ENCODE measurements around the gene SDHAF2. TPM values are rescaled to one million over a fixed set of nuclear protein-coding genes. Genes with fewer than 3 reads are reported as not detected.

Gene SDHAF2
- total and polyA plus RNA-seq, 2 of the 13 experiments (the other 11 are each of a cell fraction or from before 2014, with no cell fraction given) = 44.2 to 70.4 TPM

- TF ChIP-seq ZNF687 (CRISPR knock-in tag; IDR thresholded peaks at IDR 0.05) (peak; percentile 40; the same call in 1 of the 2 replicates), STAT6 (CRISPR knock-in tag; IDR thresholded peaks at IDR 0.05; ENCODE audit: borderline replicate concordance) (no peak), ZNF577 (CRISPR knock-in tag; IDR thresholded peaks at IDR 0.05; ENCODE audit: borderline replicate concordance, low read depth) (no peak), ZNF205 (CRISPR knock-in tag; IDR thresholded peaks at IDR 0.05) (no peak), STAG1 (CRISPR knock-in tag; IDR thresholded peaks at IDR 0.05) (peak; percentile 17; the same call in 1 of the 2 replicates), ZBTB7A (CRISPR knock-in tag; IDR thresholded peaks at IDR 0.05) (no peak), ATRX (CRISPR knock-in tag; IDR thresholded peaks at IDR 0.05; ENCODE audit: borderline replicate concordance) (no peak)
These were observed 52.6 kb downstream of the SDHAF2 start (continued) for GRCh38 chr11:61482513-61482912.
